H7 (cell line): ENCODE measurements around the gene HIRIP3. TPM values are rescaled to one million over a fixed set of nuclear protein-coding genes. Genes with fewer than 3 reads are reported as not detected.

Experiments used
- DNase-seq: peaks from one replicate; pipeline ENCODE4 v3.0.0; 2012
- H3K27me3 ChIP-seq: 2 replicates; pipeline ENCODE4 v1.6.0; 2011; ENCODE audit warnings: mild to moderate bottlenecking, low read length; ENCODE audit not compliant: control insufficient read depth, insufficient read depth
- H3K36me3 ChIP-seq: replicated peaks from 2 replicates; pipeline ENCODE4 v1.5.1; 2011; ENCODE audit warnings: low read length; ENCODE audit not compliant: control insufficient read depth, insufficient read depth
- H3K4me3 ChIP-seq: 2 replicates; pipeline ENCODE4 v1.5.1; 2011; ENCODE audit warnings: low read depth, mild to moderate bottlenecking, control low read depth, low read length, moderate library complexity; ENCODE audit not compliant: insufficient read depth
- total RNA-seq: library from RNA; depleted of rRNA; stranded (reverse); fragments of >200 nt; shearing (Covaris generic); gene quantifications from 2 replicates; pipeline ENCODE4 v1.2.3, GENCODE V29; 2014; rRNA removed

The HIRIP3 gene
- total RNA-seq, 1 experiment from 2014 or later, result 20.5 TPM

GRCh38 chr16:29950806-29951461 lies 44.5 kb downstream of the HIRIP3 start:
- DNase-seq, result no peak
- Histone ChIP-seq H3K27me3 (no peaks in the 10 kb centered on the region), H3K4me3 (no peak overlapping the region), H3K36me3 (no peaks in the 10 kb centered on the region)

GRCh38 chr16:29947897-29948296 lies 47.5 kb downstream of the HIRIP3 start:
- no peak for DNase-seq
- H3K27me3 ChIP-seq, result no peaks in the 10 kb centered on the region
- H3K4me3 ChIP-seq, result no peak overlapping the region
- H3K36me3 ChIP-seq, result no peaks in the 10 kb centered on the region

- no peak overlapping the region for H3K4me3 ChIP-seq
- no peaks in the 10 kb centered on the region for H3K27me3 ChIP-seq
- H3K36me3 ChIP-seq, result no peaks in the 10 kb centered on the region
- peak; percentile 68 for DNase-seq
These were observed 51.3 kb downstream of the HIRIP3 start for GRCh38 chr16:29943846-29944799.

Other genes with a start within 250 kb of the HIRIP3 start
- not detected in 2 replicates for gene C16orf54, start 249.6 kb downstream of the HIRIP3 start, total RNA-seq
- gene ZG16, start 217.4 kb downstream of the HIRIP3 start, total RNA-seq, result not detected in 2 replicates
- gene KIF22, start 204.9 kb downstream of the HIRIP3 start, total RNA-seq, result 202 and 205 TPM in 2 replicates
- 496 and 509 TPM in 2 replicates for gene MAZ, start 189.1 kb downstream of the HIRIP3 start, total RNA-seq
- 1.8 and 5.6 TPM in 2 replicates for gene PRRT2, start 183.4 kb downstream of the HIRIP3 start, total RNA-seq
- 62.1 and 67.1 TPM in 2 replicates for gene PAGR1, start 179.5 kb downstream of the HIRIP3 start, total RNA-seq
- 7.0 and 22.0 TPM in 2 replicates for gene MVP, start 175.2 kb downstream of the HIRIP3 start, total RNA-seq
- gene CDIPT, start 132.4 kb downstream of the HIRIP3 start, total RNA-seq, result 91.3 and 97.6 TPM in 2 replicates
- gene SEZ6L2, start 96.1 kb downstream of the HIRIP3 start, total RNA-seq, result 47.3 and 59.0 TPM in 2 replicates
- 24.4 and 24.6 TPM in 2 replicates for gene ASPHD1, start 95.1 kb downstream of the HIRIP3 start, total RNA-seq
- 8.3 and 9.1 TPM in 2 replicates for gene KCTD13, start 69.4 kb downstream of the HIRIP3 start, total RNA-seq
- gene TMEM219, start 33.5 kb downstream of the HIRIP3 start, total RNA-seq, result 88.0 and 97.6 TPM in 2 replicates
- gene TAOK2, start 21.7 kb downstream of the HIRIP3 start, total RNA-seq, result 39.9 and 41.3 TPM in 2 replicates
- gene INO80E, start 624 bp upstream of the HIRIP3 start, total RNA-seq, result 58.7 and 91.9 TPM in 2 replicates
- 4.1 and 5.3 TPM in 2 replicates for gene DOC2A, start 15.4 kb upstream of the HIRIP3 start, total RNA-seq
- not detected in 2 replicates for gene C16orf92, start 27.6 kb upstream of the HIRIP3 start, total RNA-seq
- 3.0 and 5.5 TPM in 2 replicates for gene TLCD3B, start 35.7 kb upstream of the HIRIP3 start, total RNA-seq
- gene ALDOA, start 70.1 kb upstream of the HIRIP3 start, total RNA-seq, result 1,524 and 1,553 TPM in 2 replicates
- 201 and 256 TPM in 2 replicates for gene PPP4C, start 80.4 kb upstream of the HIRIP3 start, total RNA-seq
- 2.9 and 4.6 TPM in 2 replicates for gene TBX6, start 96.3 kb upstream of the HIRIP3 start, total RNA-seq
- gene YPEL3, start 100.6 kb upstream of the HIRIP3 start, total RNA-seq, result 22.8 and 26.9 TPM in 2 replicates
- 0.31 and 1.8 TPM in 2 replicates for gene GDPD3, start 117.9 kb upstream of the HIRIP3 start, total RNA-seq
- 35.0 and 37.2 TPM in 2 replicates for gene MAPK3, start 127.6 kb upstream of the HIRIP3 start, total RNA-seq
- 5.8 and 5.9 TPM in 2 replicates for gene CORO1A, start 188.0 kb upstream of the HIRIP3 start, total RNA-seq
- gene BOLA2B, start 198.0 kb upstream of the HIRIP3 start, total RNA-seq, result 31.2 and 63.1 TPM in 2 replicates
- 81.0 and 83.6 TPM in 2 replicates for gene SLX1A, start 198.3 kb upstream of the HIRIP3 start, total RNA-seq
- 4.2 and 6.5 TPM in 2 replicates for gene SULT1A3, start 203.6 kb upstream of the HIRIP3 start, total RNA-seq